Body of pancreas (tissue), 4 donors: ENCODE measurements around the gene IKBKE. TPM values are rescaled to one million over a fixed set of nuclear protein-coding genes. Genes with fewer than 3 reads are reported as not detected.

ENCODE experiments used
- ATAC-seq: fragments of 150-250 bp; one replicate; pipeline ENCODE4 v1.9.1; 2016
- DNase-seq, 4 donors: peaks; one replicate each; pipeline ENCODE4 v3.0.0-alpha.2; 2019
- H3K27ac ChIP-seq, 4 donors: fragments of 200-600 bp; sonication (generic); 1 replicate in 3 of 4; 2 replicates in 1 of 4; pipeline versions ENCODE4 v1.5.1 to v1.6.1; 2016 to 2019; ENCODE audit warnings: mild to moderate bottlenecking in 1 of 4, mixed read lengths in 1 of 4, moderate library complexity in 1 of 4
- H3K27me3 ChIP-seq, 2 donors: fragments of 200-600 bp; sonication (generic); one replicate each; pipeline ENCODE4 v1.6.0; 2016; ENCODE audit warnings: mild to moderate bottlenecking in 1 of 2
- H3K36me3 ChIP-seq, 2 donors: fragments of 200-600 bp; sonication (generic); replicated peaks in 1 of 2; 2 replicates each; pipeline ENCODE4 v1.5.1; 2016; ENCODE audit warnings: low read depth in 2 of 2; ENCODE audit not compliant: insufficient read depth in 1 of 2
- H3K4me1 ChIP-seq: fragments of 200-600 bp; sonication (generic); one replicate; pipeline ENCODE4 v1.6.0; 2016
- H3K4me3 ChIP-seq, 2 donors: fragments of 200-600 bp; sonication (generic); 1 replicate in 1 of 2; 2 replicates in 1 of 2; pipeline ENCODE4 v1.5.1; 2016 to 2019
- H3K9me3 ChIP-seq, 3 donors: fragments of 200-600 bp; sonication (generic); 1 replicate in 2 of 3; 2 replicates in 1 of 3; pipeline ENCODE4 v1.5.1; 2016
- POLR2A ChIP-seq, 3 donors: fragments of 450-650 bp; IDR thresholded peaks; one replicate each; pipeline ENCODE4 v1.6.1; 2016; ENCODE audit warnings: antibody characterized with exemption in 3 of 3, mild to moderate bottlenecking in 2 of 3
- WGBS, 2 donors: methylation state at CpG; one replicate each; pipeline ENCODE4 v1.1.5; 2017; 5-methylcytosine and 5-hydroxymethylcytosine counted together
- intact Hi-C: fragments of 100-400 bp; cut with DNase I; formaldehyde crosslinking; loops from one replicate; pipeline ENCODE4 v1.15.1; 2023
- total RNA-seq, 2 donors: library from RNA; depleted of rRNA; stranded (reverse); fragments of >200 nt; gene quantifications; one replicate each; pipeline ENCODE4 v1.1.0, GENCODE V29; 2016
- TF ChIP-seq, protein P1 (sequence below), 7 experiments: fragments of 450-650 bp in 4 of 7; fragments of 200-600 bp in 3 of 7; sonication (generic) in 3 of 7; IDR thresholded peaks; one replicate each; pipeline ENCODE4 v1.5.1; 2016 to 2019; ENCODE audit warnings: antibody characterized with exemption in 7 of 7

Gene IKBKE
- total RNA-seq, 2 donors from 2014 or later = 5.4 to 10.2 TPM

DNA sequence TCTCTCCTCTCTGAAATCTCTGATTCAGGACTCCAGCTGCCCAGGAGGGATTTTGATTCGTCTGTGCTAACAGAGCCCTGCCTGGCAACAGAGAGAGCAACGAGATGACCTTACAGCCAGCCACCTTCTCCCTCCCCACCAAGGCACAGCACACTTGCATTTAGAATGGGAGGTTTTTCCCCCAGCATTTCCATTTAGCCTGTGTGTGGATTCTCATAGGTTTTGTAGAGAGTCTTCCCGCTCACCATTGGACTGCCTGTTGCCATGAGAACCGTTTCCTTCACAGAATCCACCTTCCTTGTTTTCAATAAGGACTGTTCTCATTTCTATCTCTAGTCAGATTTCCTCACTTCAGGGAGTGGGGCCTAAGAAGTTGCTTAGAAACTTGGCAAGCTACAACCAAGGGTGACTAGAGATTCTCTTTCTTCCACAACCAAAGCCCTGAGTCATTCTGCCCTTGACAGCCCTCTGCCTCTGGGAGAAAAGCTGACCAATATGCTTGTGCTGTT is 5.8 kb upstream of the IKBKE start:
- no peaks in the 10 kb centered on the region for H3K9me3 ChIP-seq
- H3K27me3 ChIP-seq = peaks cover 0 to 4% of the 10 kb centered on the region in 2 donors
- no peak for ATAC-seq
- no peaks in the 10 kb centered on the region for H3K36me3 ChIP-seq
- TF ChIP-seq POLR2A (IDR thresholded peaks at IDR 0.05) = no peak
- TF ChIP-seq, protein P1, sequence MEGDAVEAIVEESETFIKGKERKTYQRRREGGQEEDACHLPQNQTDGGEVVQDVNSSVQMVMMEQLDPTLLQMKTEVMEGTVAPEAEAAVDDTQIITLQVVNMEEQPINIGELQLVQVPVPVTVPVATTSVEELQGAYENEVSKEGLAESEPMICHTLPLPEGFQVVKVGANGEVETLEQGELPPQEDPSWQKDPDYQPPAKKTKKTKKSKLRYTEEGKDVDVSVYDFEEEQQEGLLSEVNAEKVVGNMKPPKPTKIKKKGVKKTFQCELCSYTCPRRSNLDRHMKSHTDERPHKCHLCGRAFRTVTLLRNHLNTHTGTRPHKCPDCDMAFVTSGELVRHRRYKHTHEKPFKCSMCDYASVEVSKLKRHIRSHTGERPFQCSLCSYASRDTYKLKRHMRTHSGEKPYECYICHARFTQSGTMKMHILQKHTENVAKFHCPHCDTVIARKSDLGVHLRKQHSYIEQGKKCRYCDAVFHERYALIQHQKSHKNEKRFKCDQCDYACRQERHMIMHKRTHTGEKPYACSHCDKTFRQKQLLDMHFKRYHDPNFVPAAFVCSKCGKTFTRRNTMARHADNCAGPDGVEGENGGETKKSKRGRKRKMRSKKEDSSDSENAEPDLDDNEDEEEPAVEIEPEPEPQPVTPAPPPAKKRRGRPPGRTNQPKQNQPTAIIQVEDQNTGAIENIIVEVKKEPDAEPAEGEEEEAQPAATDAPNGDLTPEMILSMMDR (IDR thresholded peaks at IDR 0.05) = no peak
- WGBS, 2 donors = 63 to 70% methylated on average over 4 of the region's 4 CpGs
- peaks cover 4% of the 10 kb centered on the region for H3K4me1 ChIP-seq
- intact Hi-C loops = no loop called here
- H3K4me3 ChIP-seq = no peak overlapping the region
- H3K27ac ChIP-seq = no peak overlapping the region
- DNase-seq = no peak

DNA sequence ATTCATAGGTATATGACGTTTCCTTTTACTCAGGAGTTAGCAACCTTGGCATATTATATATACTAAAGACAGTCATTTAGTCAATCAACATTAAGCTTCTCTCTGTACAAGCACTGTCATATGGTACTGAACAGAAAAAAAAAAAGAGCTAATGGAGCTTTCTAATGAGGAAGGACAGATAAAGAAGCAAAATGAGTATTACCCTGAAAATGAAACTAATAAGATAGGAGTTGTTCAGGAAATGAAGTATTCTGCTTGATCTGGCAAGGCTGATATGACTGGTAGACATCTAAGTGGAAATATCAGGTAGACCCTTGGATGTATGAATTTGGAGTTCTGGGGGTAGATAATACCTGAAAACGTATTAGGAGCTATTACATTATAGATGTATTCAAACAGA is 4.3 kb upstream of the IKBKE start:
- WGBS, 2 donors = 39 to 54% methylated on average over 2 of the region's 2 CpGs
- no peak overlapping the region for H3K4me3 ChIP-seq
- intact Hi-C loops = no loop called here
- peaks cover 16% of the 10 kb centered on the region for H3K4me1 ChIP-seq
- no peaks in the 10 kb centered on the region for H3K9me3 ChIP-seq
- no peaks in the 10 kb centered on the region for H3K36me3 ChIP-seq
- H3K27me3 ChIP-seq = peaks cover 0 to 4% of the 10 kb centered on the region in 2 donors
- DNase-seq = no peak
- no peak for TF ChIP-seq POLR2A (IDR thresholded peaks at IDR 0.05)
- TF ChIP-seq, protein P1 (IDR thresholded peaks at IDR 0.05) = no peak
- no peak overlapping the region for H3K27ac ChIP-seq
- no peak for ATAC-seq

DNA sequence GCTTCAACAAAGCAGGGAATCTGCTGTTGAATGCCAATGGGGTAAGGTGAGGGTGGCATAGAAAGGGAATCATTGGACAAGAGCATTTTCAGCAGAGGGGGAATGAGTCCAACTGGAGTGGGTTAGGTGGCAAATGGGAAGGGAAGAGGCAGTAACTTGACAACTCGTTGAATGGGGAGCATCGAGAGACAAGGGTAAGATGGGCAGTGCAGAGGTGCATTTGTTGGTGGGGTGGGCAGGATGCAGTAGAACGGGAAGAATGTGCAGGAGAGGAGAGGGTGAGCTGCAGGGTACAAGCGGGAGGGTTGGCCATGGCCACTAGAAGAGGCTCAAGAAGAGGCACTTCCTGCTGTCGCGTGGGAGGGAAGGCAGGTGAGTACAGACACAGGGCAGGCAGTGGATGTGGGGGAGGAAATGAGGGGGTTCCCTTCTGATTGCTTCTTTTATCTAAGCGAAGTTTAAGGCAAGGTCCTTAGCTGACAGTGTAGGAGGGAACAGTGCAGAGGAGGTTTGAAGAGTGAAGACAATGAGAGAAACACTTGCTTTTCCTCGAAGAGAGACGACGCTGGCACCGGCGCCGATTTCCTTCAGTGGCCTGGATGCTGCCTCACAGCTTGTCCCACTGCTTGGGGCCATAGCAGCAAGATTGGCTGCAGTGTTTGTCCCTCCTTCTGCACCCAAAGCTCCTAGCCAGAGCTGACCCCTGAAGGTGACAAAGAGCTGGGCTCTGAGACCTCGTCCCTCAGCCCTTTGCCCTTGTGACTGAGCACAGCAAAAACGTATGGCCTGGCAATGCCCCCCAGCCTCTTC is 3.2 kb upstream of the IKBKE start:
- intact Hi-C loops = no loop called here
- Histone ChIP-seq H3K4me3 (no peak overlapping the region), H3K4me1 (peaks cover 23% of the 10 kb centered on the region), H3K27me3 (peaks cover 0 to 4% of the 10 kb centered on the region in 2 donors), H3K9me3 (no peaks in the 10 kb centered on the region), H3K27ac (no peak overlapping the region), H3K36me3 (no peaks in the 10 kb centered on the region)
- TF ChIP-seq POLR2A (IDR thresholded peaks at IDR 0.05) = no peak
- TF ChIP-seq, protein P1 (IDR thresholded peaks at IDR 0.05) = no peak
- no peak for DNase-seq
- ATAC-seq = no peak
- 59 to 70% methylated on average over 15 of the region's 15 CpGs for WGBS, 2 donors

DNA sequence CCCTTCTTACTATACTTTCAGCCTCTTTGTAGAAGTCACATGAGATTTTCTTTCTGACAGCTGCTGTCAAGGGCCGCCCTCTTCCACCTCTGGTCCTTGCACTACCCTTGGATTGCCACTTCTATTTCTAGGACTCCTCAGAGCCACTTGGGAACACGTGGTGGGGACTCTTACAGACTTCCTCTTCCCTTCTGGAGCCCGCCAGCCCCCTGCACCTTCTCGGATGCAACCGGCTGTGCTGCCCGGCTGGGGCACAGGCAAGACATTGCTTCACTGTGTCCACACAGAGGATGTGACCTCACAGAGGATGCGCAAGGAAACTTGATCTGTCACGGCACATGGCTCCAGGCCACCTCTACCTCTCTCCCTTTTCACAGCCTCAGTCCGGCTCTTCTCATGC is 2.4 kb upstream of the IKBKE start:
- H3K36me3 ChIP-seq = no peaks in the 10 kb centered on the region
- H3K27ac ChIP-seq = no peak overlapping the region
- no peak overlapping the region for H3K4me3 ChIP-seq
- WGBS, 2 donors = 46 to 56% methylated on average over 9 of the region's 9 CpGs
- TF ChIP-seq, protein P1 (IDR thresholded peaks at IDR 0.05) = no peak
- TF ChIP-seq POLR2A (IDR thresholded peaks at IDR 0.05) = no peak
- DNase-seq (peak in 2 of 4 donors; percentile 33 to 75), ATAC-seq (no peak)
- no peaks in the 10 kb centered on the region for H3K9me3 ChIP-seq
- H3K4me1 ChIP-seq = peaks cover 23% of the 10 kb centered on the region
- intact Hi-C loops = no loop called here
- peaks cover 0 to 4% of the 10 kb centered on the region in 2 donors for H3K27me3 ChIP-seq
